Spleen (tissue), 11 donors: ENCODE measurements around the gene ENO3. TPM values are rescaled to one million over a fixed set of nuclear protein-coding genes. Genes with fewer than 3 reads are reported as not detected.
"Not testable (repeated sequence)": the region's sequence is repeated elsewhere in the genome, so short reads cannot be mapped to it uniquely, and the experiment has no call there.

Source experiments
- DNase-seq: peaks from one replicate; pipeline ENCODE4 v3.0.0-alpha.2; 2020
- H3K27ac ChIP-seq, 8 donors: fragments of 200-600 bp; sonication (generic) in 7 of 8; 1 replicate in 4 of 8; 2 replicates in 4 of 8; pipeline versions ENCODE4 v1.5.0 to v1.8.0; 2016 to 2021; ENCODE audit warnings: inconsistent platforms in 4 of 8, mild to moderate bottlenecking in 4 of 8, moderate library complexity in 1 of 8
- H3K27me3 ChIP-seq, 7 donors: fragments of 200-600 bp; sonication (generic) in 6 of 7; replicated peaks in 1 of 7; 1 replicate in 4 of 7; 2 replicates in 3 of 7; pipeline versions ENCODE4 v1.5.0 to v1.8.0; 2016 to 2021; ENCODE audit warnings: inconsistent platforms in 3 of 7, mild to moderate bottlenecking in 1 of 7
- H3K36me3 ChIP-seq, 6 donors: fragments of 200-600 bp; sonication (generic) in 5 of 6; 1 replicate in 4 of 6; 2 replicates in 2 of 6; pipeline versions ENCODE4 v1.5.0 to v1.8.0; 2016 to 2021; ENCODE audit warnings: inconsistent platforms in 2 of 6
- H3K4me1 ChIP-seq, 6 donors: fragments of 200-600 bp; sonication (generic) in 5 of 6; 1 replicate in 3 of 6; 2 replicates in 3 of 6; pipeline versions ENCODE4 v1.5.0 to v1.8.0; 2016 to 2021; ENCODE audit warnings: inconsistent platforms in 3 of 6
- H3K4me3 ChIP-seq, 8 donors: fragments of 200-600 bp; sonication (generic) in 7 of 8; 1 replicate in 4 of 8; 2 replicates in 4 of 8; pipeline versions ENCODE4 v1.5.0 to v1.8.0; 2016 to 2021; ENCODE audit warnings: inconsistent platforms in 4 of 8, mild to moderate bottlenecking in 4 of 8, moderate library complexity in 2 of 8
- H3K9me3 ChIP-seq, 8 donors: fragments of 200-600 bp; sonication (generic) in 7 of 8; 1 replicate in 4 of 8; 2 replicates in 4 of 8; pipeline versions ENCODE4 v1.5.0 to v1.8.0; 2016 to 2021; ENCODE audit warnings: inconsistent platforms in 4 of 8
- POLR2A ChIP-seq, 3 donors: fragments of 450-650 bp; IDR thresholded peaks; one replicate each; pipeline ENCODE4 v1.5.1; 2017; ENCODE audit warnings: antibody characterized with exemption in 3 of 3, mild to moderate bottlenecking in 1 of 3
- POLR2AphosphoS5 ChIP-seq, 3 donors: sonication (generic); formaldehyde crosslinking; IDR thresholded peaks; one replicate each; pipeline ENCODE4 v1.5.1; 2017; ENCODE audit warnings: antibody characterized with exemption in 3 of 3
- WGBS, 5 donors: extraction: QIAGEN DNeasy Blood & Tissue Kit in 3 of 5; methylation state at CpG; one replicate each; pipeline versions ENCODE4 v1.1.5 to v1.1.7; 2013 to 2018; 5-methylcytosine and 5-hydroxymethylcytosine counted together
- intact Hi-C: fragments of 100-400 bp; cut with DNase I; formaldehyde crosslinking; loops from one replicate; pipeline ENCODE4 v1.15.0; 2023; ENCODE audit warnings: low total_unique reads
- polyA plus RNA-seq, 3 donors: library from polyadenylated mRNA; stranded (reverse); fragments of 200-250 nt; gene quantifications; one replicate each; pipeline ENCODE4 v1.2.1, GENCODE V29; 2013
- total RNA-seq, 7 donors: library from RNA; depleted of rRNA in 3 of 7; stranded (reverse); fragments of >200 nt in 3 of 7; fragmentation: NEBNext Ultra II Directional in 4 of 7; extraction: Animal tissue kit (Norgen Biotek cat#: 25700) in 4 of 7; gene quantifications; one replicate each; pipeline versions ENCODE4 v1.1.0 to v1.2.1, GENCODE V29; 2016 to 2021
- TF ChIP-seq, protein P1 (sequence below), 11 experiments: fragments of 200-600 bp in 7 of 11; fragments of 450-650 bp in 4 of 11; sonication (generic) in 4 of 11; IDR thresholded peaks in 8 of 11; conservative IDR thresholded peaks in 3 of 11; 1 replicate in 7 of 11; 2 replicates in 4 of 11; pipeline versions ENCODE4 v1.4.0 to v1.8.0; 2016 to 2021; ENCODE audit warnings: antibody characterized with exemption in 11 of 11, inconsistent platforms in 4 of 11, mild to moderate bottlenecking in 1 of 11
- donor health status: healthy with polysubstance abuse.
- donor health status: DM: no; HTN: no; CAD: no; lungs with moderate emphysema.
- donor health status: DM: no; HTN: no; CAD: no.
- donor health status: Bipolar disorder and iron deficiency.
- donor health status: healthy.
- donor health status: DM: no; HTN: no; CAD: no.
- donor health status: DM: yes; HTN: yes; CAD: no.

ENO3 gene
- total and polyA plus RNA-seq, 10 donors = 3.1 to 23.4 (median 10.2) TPM

GRCh38 chr17:4913994-4914393 lies 36.9 kb upstream of the ENO3 start:
- TF ChIP-seq POLR2AphosphoS5 (IDR thresholded peaks at IDR 0.05) = no peak
- TF ChIP-seq, protein P1, sequence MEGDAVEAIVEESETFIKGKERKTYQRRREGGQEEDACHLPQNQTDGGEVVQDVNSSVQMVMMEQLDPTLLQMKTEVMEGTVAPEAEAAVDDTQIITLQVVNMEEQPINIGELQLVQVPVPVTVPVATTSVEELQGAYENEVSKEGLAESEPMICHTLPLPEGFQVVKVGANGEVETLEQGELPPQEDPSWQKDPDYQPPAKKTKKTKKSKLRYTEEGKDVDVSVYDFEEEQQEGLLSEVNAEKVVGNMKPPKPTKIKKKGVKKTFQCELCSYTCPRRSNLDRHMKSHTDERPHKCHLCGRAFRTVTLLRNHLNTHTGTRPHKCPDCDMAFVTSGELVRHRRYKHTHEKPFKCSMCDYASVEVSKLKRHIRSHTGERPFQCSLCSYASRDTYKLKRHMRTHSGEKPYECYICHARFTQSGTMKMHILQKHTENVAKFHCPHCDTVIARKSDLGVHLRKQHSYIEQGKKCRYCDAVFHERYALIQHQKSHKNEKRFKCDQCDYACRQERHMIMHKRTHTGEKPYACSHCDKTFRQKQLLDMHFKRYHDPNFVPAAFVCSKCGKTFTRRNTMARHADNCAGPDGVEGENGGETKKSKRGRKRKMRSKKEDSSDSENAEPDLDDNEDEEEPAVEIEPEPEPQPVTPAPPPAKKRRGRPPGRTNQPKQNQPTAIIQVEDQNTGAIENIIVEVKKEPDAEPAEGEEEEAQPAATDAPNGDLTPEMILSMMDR (IDR thresholded peaks at IDR 0.05 in 8 of 11, conservative IDR thresholded peaks at IDR 0.05 in 3 of 11) = no peak
- no peak for TF ChIP-seq POLR2A (IDR thresholded peaks at IDR 0.05)
- intact Hi-C loops = no loop called here
- H3K9me3 ChIP-seq = no peaks in the 10 kb centered on the region
- DNase-seq = no peak
- H3K27ac ChIP-seq = no peak overlapping the region
- H3K27me3 ChIP-seq = no peaks in the 10 kb centered on the region
- H3K4me1 ChIP-seq = peaks cover 0 to 7% (median 6%) of the 10 kb centered on the region in 6 donors
- H3K36me3 ChIP-seq = no peaks in the 10 kb centered on the region
- H3K4me3 ChIP-seq = no peak overlapping the region
- WGBS, 5 donors = 86 to 91% (median 89%) methylated on average over 1 of the region's 1 CpG

DNA sequence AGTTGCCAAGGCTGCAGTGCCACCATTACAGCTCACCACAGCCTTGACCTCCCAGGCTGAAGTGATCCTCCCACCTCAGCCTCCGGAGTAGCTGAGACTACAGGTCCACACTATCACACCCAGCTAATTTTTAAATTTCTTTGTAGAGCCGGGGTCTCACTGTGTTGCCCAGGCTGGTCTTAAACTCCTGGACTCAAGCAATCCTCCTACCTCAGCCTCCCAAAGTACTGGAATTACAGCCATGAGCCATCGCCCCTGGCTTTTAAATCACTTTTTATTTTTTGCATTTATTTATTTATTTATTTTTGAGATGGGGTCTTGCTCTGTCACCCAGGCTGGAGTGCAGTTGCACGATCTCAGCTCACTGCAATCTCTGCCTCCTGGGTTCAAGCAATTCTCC lies 36.4 kb upstream of the ENO3 start:
- H3K36me3 ChIP-seq, intact Hi-C loops, H3K27me3 ChIP-seq, H3K4me1 ChIP-seq, H3K4me3 ChIP-seq, H3K9me3 ChIP-seq, H3K27ac ChIP-seq, DNase-seq: not testable (repeated sequence)
- WGBS, 5 donors = 84 to 96% (median 93%) methylated on average over 4 of the region's 4 CpGs

- DNase-seq = no peak
- H3K36me3 ChIP-seq = no peaks in the 10 kb centered on the region
- peaks cover 0 to 10% (median 0%) of the 10 kb centered on the region in 6 donors for H3K4me1 ChIP-seq
- no peak overlapping the region for H3K27ac ChIP-seq
- H3K27me3 ChIP-seq = no peaks in the 10 kb centered on the region
- TF ChIP-seq POLR2AphosphoS5 (IDR thresholded peaks at IDR 0.05) (no peak), POLR2A (IDR thresholded peaks at IDR 0.05) (no peak)
- TF ChIP-seq, protein P1 (IDR thresholded peaks at IDR 0.05 in 8 of 11, conservative IDR thresholded peaks at IDR 0.05 in 3 of 11) = no peak
- intact Hi-C loops = no loop called here
- no peaks in the 10 kb centered on the region for H3K9me3 ChIP-seq
- WGBS, 5 donors = 74 to 84% (median 77%) methylated on average over 8 of the region's 8 CpGs
- no peak overlapping the region for H3K4me3 ChIP-seq
Observed at GRCh38 chr17:4919511-4920047, 31.3 kb upstream of the ENO3 start.

- Histone ChIP-seq H3K27ac (no peak overlapping the region), H3K4me1 (peaks cover 0 to 10% (median 0%) of the 10 kb centered on the region in 6 donors), H3K9me3 (no peaks in the 10 kb centered on the region), H3K27me3 (no peaks in the 10 kb centered on the region), H3K36me3 (no peaks in the 10 kb centered on the region), H3K4me3 (no peak overlapping the region)
- TF ChIP-seq, protein P1 (IDR thresholded peaks at IDR 0.05 in 8 of 11, conservative IDR thresholded peaks at IDR 0.05 in 3 of 11) = no peak
- TF ChIP-seq POLR2AphosphoS5 (IDR thresholded peaks at IDR 0.05) = no peak
- TF ChIP-seq POLR2A (IDR thresholded peaks at IDR 0.05) = no peak
- 74 to 88% (median 83%) methylated on average over 10 of the region's 10 CpGs for WGBS, 5 donors
- intact Hi-C loops = no loop called here
- DNase-seq = no peak
Observed at GRCh38 chr17:4920351-4921048, 30.4 kb upstream of the ENO3 start.
